SK-N-SH (cell line): ENCODE results near the gene ARPC4. TPM values are rescaled to one million over a fixed set of nuclear protein-coding genes. Genes with fewer than 3 reads are reported as not detected.

Experiments
- CTCF ChIA-PET: fragments of 300-600, 350-600 bp; formaldehyde crosslinking; extraction: SDS; loops from one replicate; lab custom pipeline; 2021; lab: Yijun Ruan, JAX
- POLR2A ChIA-PET: fragments of 350-600 bp; sonication (Branson Sonifier 250); formaldehyde crosslinking; extraction: SDS; loops from one replicate; lab custom pipeline; 2020; ENCODE audit warnings: antibody characterized with exemption, inconsistent platforms; lab: Yijun Ruan, JAX
- DNase-seq: peaks from one replicate; pipeline ENCODE4 v3.0.0; 2012
- H2AFZ ChIP-seq: fragments of 200-600 bp; sonication (generic); 2 replicates; pipeline ENCODE4 v1.8.1; 2016; ENCODE audit warnings: antibody characterized with exemption, mild to moderate bottlenecking, low read depth
- H3F3A ChIP-seq: fragments of 200-600 bp; sonication (generic); replicated peaks from 2 replicates; pipeline ENCODE3; 2016; ENCODE audit warnings: antibody characterized with exemption, mild to moderate bottlenecking; ENCODE audit not compliant: insufficient read depth
- H3K27ac ChIP-seq, 2 experiments: fragments of 200-500 bp in 1 of 2; fragments of 200-600 bp in 1 of 2; sonication (Bioruptor generic) in 1 of 2; sonication (generic), shearing (Covaris generic) in 1 of 2; 2 replicates each; pipeline versions ENCODE4 v1.5.1 to v1.6.1; 2014 to 2016; ENCODE audit warnings: low read depth in 2 of 2, inconsistent platforms in 1 of 2, low read length in 1 of 2, mild to moderate bottlenecking in 1 of 2, mixed read lengths in 1 of 2
- H3K27me3 ChIP-seq: fragments of 200-600 bp; sonication (generic), shearing (Covaris generic); 2 replicates; pipeline ENCODE4 v1.6.1; 2016; ENCODE audit warnings: mixed run types; ENCODE audit not compliant: insufficient read depth
- H3K36me3 ChIP-seq, 2 experiments: fragments of 200-500 bp in 1 of 2; fragments of 200-600 bp in 1 of 2; sonication (Bioruptor generic) in 1 of 2; sonication (generic) in 1 of 2; replicated peaks in 1 of 2; 2 replicates each; pipeline versions ENCODE3 to v1.5.1; 2014 to 2016; ENCODE audit warnings: low read length in 1 of 2, mild to moderate bottlenecking in 1 of 2; ENCODE audit not compliant: insufficient read depth in 2 of 2, control insufficient read depth in 1 of 2
- H3K4me1 ChIP-seq, 2 experiments: fragments of 200-500 bp in 1 of 2; fragments of 200-600 bp in 1 of 2; sonication (Bioruptor generic) in 1 of 2; sonication (generic), shearing (Covaris generic) in 1 of 2; 2 replicates each; pipeline versions ENCODE4 v1.5.1 to v1.6.1; 2014 to 2016; ENCODE audit warnings: low read depth in 1 of 2, low read length in 1 of 2, mixed run types in 1 of 2; ENCODE audit not compliant: insufficient read depth in 2 of 2, control insufficient read depth in 1 of 2
- H3K4me2 ChIP-seq: fragments of 200-600 bp; sonication (generic), shearing (Covaris generic); 2 replicates; pipeline ENCODE4 v1.6.1; 2017; ENCODE audit warnings: mixed run types
- H3K4me3 ChIP-seq, 2 experiments: fragments of 200-500 bp in 1 of 2; fragments of 200-600 bp in 1 of 2; sonication (Bioruptor generic) in 1 of 2; sonication (generic), shearing (Covaris generic) in 1 of 2; 2 replicates each; pipeline versions ENCODE4 v1.5.1 to v1.8.1; 2014 to 2016; ENCODE audit warnings: low read depth in 2 of 2, inconsistent platforms in 1 of 2, low read length in 1 of 2, mild to moderate bottlenecking in 1 of 2, mixed read lengths in 1 of 2, moderate library complexity in 1 of 2
- H3K79me2 ChIP-seq: fragments of 200-600 bp; sonication (generic); 2 replicates; pipeline ENCODE4 v1.8.1; 2017; ENCODE audit warnings: mild to moderate bottlenecking; ENCODE audit not compliant: insufficient read depth
- H3K9ac ChIP-seq: fragments of 200-600 bp; sonication (generic); 2 replicates; pipeline ENCODE4 v1.6.1; 2017; ENCODE audit warnings: mixed run types
- H3K9me2 ChIP-seq: fragments of 200-600 bp; sonication (generic); 2 replicates; pipeline ENCODE4 v1.6.1; 2017; ENCODE audit warnings: mixed run types
- H3K9me3 ChIP-seq: fragments of 200-600 bp; sonication (generic); 2 replicates; pipeline ENCODE4 v1.6.1; 2017; ENCODE audit warnings: mixed run types, mild to moderate bottlenecking, moderate library complexity
- H4K20me1 ChIP-seq: fragments of 200-600 bp; sonication (generic); 2 replicates; pipeline ENCODE4 v1.6.1; 2017; ENCODE audit warnings: mild to moderate bottlenecking, mixed run types; ENCODE audit not compliant: insufficient read depth
- CHD2 ChIP-seq: fragments of 150-350 bp; IDR thresholded peaks from 2 replicates; pipeline ENCODE4 v1.6.1; 2018; ENCODE audit warnings: low read length; ENCODE audit not compliant: partially characterized antibody
- EZH2phosphoT487 ChIP-seq: fragments of 200-600 bp; sonication (generic); IDR thresholded peaks from 2 replicates; pipeline ENCODE4 v1.6.1; 2017; ENCODE audit warnings: low read depth, mixed run types, mild to moderate bottlenecking, antibody characterized with exemption, moderate library complexity, borderline replicate concordance
- IRF3 ChIP-seq: fragments of 150-350 bp; IDR thresholded peaks from 2 replicates; pipeline ENCODE4 v1.6.1; 2016; ENCODE audit warnings: mild to moderate bottlenecking, low read depth, low read length
- PBX3 ChIP-seq: IDR thresholded peaks from 2 replicates; pipeline ENCODE4; 2012
- RAD21 ChIP-seq: IDR thresholded peaks from 2 replicates; pipeline ENCODE4 v1.6.1; 2012; ENCODE audit warnings: mild to moderate bottlenecking, low read length
- RCOR1 ChIP-seq: fragments of 150-350 bp; IDR thresholded peaks from 2 replicates; pipeline ENCODE4 v1.6.1; 2017; ENCODE audit warnings: antibody characterized with exemption, low read length
- REST ChIP-seq: IDR thresholded peaks from 2 replicates; pipeline ENCODE4 v1.6.1; 2012; ENCODE audit warnings: mild to moderate bottlenecking, low read depth, low read length, moderate library complexity
- RFX5 ChIP-seq: IDR thresholded peaks from 2 replicates; pipeline ENCODE4 v1.6.1; 2012; ENCODE audit warnings: mild to moderate bottlenecking, improper control_type of control experiment, low read length
- SIN3A ChIP-seq: IDR thresholded peaks from 2 replicates; pipeline ENCODE4 v1.6.1; 2012; ENCODE audit warnings: low read depth, mild to moderate bottlenecking, low read length, moderate library complexity, borderline replicate concordance
- SMC3 ChIP-seq: IDR thresholded peaks from 2 replicates; pipeline ENCODE4 v1.6.1; 2012; ENCODE audit warnings: low read depth, low read length, improper control_type of control experiment
- ZBTB33 ChIP-seq: IDR thresholded peaks from 2 replicates; pipeline ENCODE4 v1.4.0; 2012; ENCODE audit warnings: low read depth, borderline replicate concordance
- WGBS: methylation state at CpG from one replicate; pipeline ENCODE4 v1.1.6; 2017; ENCODE audit warnings: low lambda C conversion rate; 5-methylcytosine and 5-hydroxymethylcytosine counted together
- polyA plus RNA-seq, 3 experiments: library from polyadenylated mRNA; depleted of rRNA; stranded (reverse); fragments of >200 nt; gene quantifications; 2 replicates each; pipeline ENCODE4 v1.2.3, GENCODE V29; 2012

The ARPC4 gene
- polyA plus RNA-seq, 1 of the 3 experiments (the other 2 are of a cell fraction) = 233 TPM

- no peak overlapping the region for H3K4me3 ChIP-seq
- no peak overlapping the region for H3K4me2 ChIP-seq
- no peak for DNase-seq
- CTCF ChIA-PET = interaction anchor here (1.8 kb wide), 1 partner anchor 240 kb away, joined by 4 read pairs; no protein-coding TSS in a partner anchor
- no peak overlapping the region for H3K27ac ChIP-seq
- H3K36me3 ChIP-seq = peaks cover 52 to 94% of the 10 kb centered on the region in 2 experiments
- no peaks in the 10 kb centered on the region for H3K9me2 ChIP-seq
- no peak overlapping the region for H2AFZ ChIP-seq
- no peaks in the 10 kb centered on the region for H4K20me1 ChIP-seq
- H3F3A ChIP-seq = peaks cover 30% of the 10 kb centered on the region
- no peak for TF ChIP-seq PBX3
- TF ChIP-seq RAD21 = no peak
- no peak for TF ChIP-seq CHD2
- no peak for TF ChIP-seq EZH2phosphoT487
- TF ChIP-seq SIN3A = no peak
- TF ChIP-seq ZBTB33 = no peak
- no peak for TF ChIP-seq RCOR1
- no peak for TF ChIP-seq SMC3
- no peak for TF ChIP-seq IRF3
- no peak for TF ChIP-seq RFX5
- TF ChIP-seq REST = no peak
- TF ChIP-seq, all 33 proteins: peak for 0
- Histone ChIP-seq H3K9me3 (no peaks in the 10 kb centered on the region), H3K4me1 (peaks cover 0 to 19% of the 10 kb centered on the region in 2 experiments), H3K27me3 (no peaks in the 10 kb centered on the region), H3K9ac (no peak overlapping the region), H3K79me2 (peaks cover 18% of the 10 kb centered on the region)
- POLR2A ChIA-PET = interaction anchor here (0.5 to 0.6 kb wide), 2 partner anchors 8 to 922 kb away, joined by 3 to 4 read pairs; no protein-coding TSS in a partner anchor
- WGBS = 95% methylated on average over 9 of the region's 18 CpGs
Measured at GRCh38 chr3:9743548-9743947, 49.3 kb upstream of the ARPC4 start.
